Right atrium auricular region (tissue), 2 donors: ENCODE measurements around the gene RPN1. TPM values are rescaled to one million over a fixed set of nuclear protein-coding genes. Genes with fewer than 3 reads are reported as not detected.
A peak's percentile ranks its signal among the peaks of the same experiment; 100 is the strongest.

ENCODE experiments used
- DNase-seq: peaks from one replicate; pipeline ENCODE4 v3.0.0-alpha.2; 2019; ENCODE audit warnings: low spot score
- H3K27ac ChIP-seq, 2 donors: fragments of 200-600 bp; sonication (generic); 1 replicate in 1 of 2; 2 replicates in 1 of 2; pipeline ENCODE4 v1.5.1; 2016 to 2019
- H3K27me3 ChIP-seq, 2 donors: fragments of 200-600 bp; sonication (generic); one replicate each; pipeline versions ENCODE4 v1.5.1 to v1.6.0; 2017 to 2019
- H3K36me3 ChIP-seq: fragments of 200-600 bp; sonication (generic); one replicate; pipeline ENCODE4 v1.5.1; 2016
- H3K4me1 ChIP-seq, 2 donors: fragments of 200-600 bp; sonication (generic); one replicate each; pipeline versions ENCODE4 v1.5.1 to v1.6.0; 2017 to 2019
- H3K4me3 ChIP-seq, 2 donors: fragments of 200-600 bp; sonication (generic); 1 replicate in 1 of 2; 2 replicates in 1 of 2; pipeline ENCODE4 v1.5.1; 2017 to 2019; ENCODE audit warnings: mild to moderate bottlenecking in 1 of 2, moderate library complexity in 1 of 2
- H3K9me3 ChIP-seq, 2 donors: fragments of 200-600 bp; sonication (generic); one replicate each; pipeline ENCODE4 v1.5.1; 2019
- CTCF ChIP-seq, 2 donors: fragments of 200-600 bp; sonication (generic); IDR thresholded peaks; one replicate each; pipeline ENCODE4 v1.5.1; 2019; ENCODE audit warnings: antibody characterized with exemption in 2 of 2
- total RNA-seq, 2 donors: library from RNA; depleted of rRNA; stranded (reverse); fragments of >200 nt; gene quantifications; one replicate each; pipeline ENCODE4 v1.1.0, GENCODE V29; 2016

The RPN1 gene
- total RNA-seq, 2 donors from 2014 or later: 168 to 189 TPM

- Histone ChIP-seq H3K27me3 (no peaks in the 10 kb centered on the region), H3K4me1 (peaks cover 0 to 3% of the 10 kb centered on the region in 2 donors), H3K27ac (no peak overlapping the region), H3K9me3 (no peaks in the 10 kb centered on the region), H3K36me3 (no peaks in the 10 kb centered on the region), H3K4me3 (no peak overlapping the region)
- TF ChIP-seq CTCF (IDR thresholded peaks at IDR 0.05): no peak
- no peak for DNase-seq
Observed at GRCh38 chr3:128585974-128586373, 64.6 kb downstream of the RPN1 start.

- H3K9me3 ChIP-seq: no peaks in the 10 kb centered on the region
- no peak overlapping the region for H3K4me3 ChIP-seq
- DNase-seq: no peak
- no peak overlapping the region for H3K27ac ChIP-seq
- H3K27me3 ChIP-seq: no peaks in the 10 kb centered on the region
- H3K4me1 ChIP-seq: peaks cover 0 to 3% of the 10 kb centered on the region in 2 donors
- no peaks in the 10 kb centered on the region for H3K36me3 ChIP-seq
- TF ChIP-seq CTCF (IDR thresholded peaks at IDR 0.05): no peak
Observed at GRCh38 chr3:128585189-128585588, 65.4 kb downstream of the RPN1 start.

- no peaks in the 10 kb centered on the region for H3K27me3 ChIP-seq
Observed at GRCh38 chr3:128584412-128585020, 66.1 kb downstream of the RPN1 start.

GRCh38 chr3:128581566-128581965, 69.1 kb downstream of the RPN1 start:
- DNase-seq: no peak
- Histone ChIP-seq H3K27me3 (no peaks in the 10 kb centered on the region), H3K36me3 (no peaks in the 10 kb centered on the region), H3K4me1 (peaks cover 0 to 3% of the 10 kb centered on the region in 2 donors), H3K4me3 (no peak overlapping the region), H3K9me3 (peaks cover 0 to 5% of the 10 kb centered on the region in 2 donors), H3K27ac (no peak overlapping the region)
- no peak for TF ChIP-seq CTCF (IDR thresholded peaks at IDR 0.05)

More at GRCh38 chr3:128584412-128585020, 66.1 kb downstream of the RPN1 start:
- peaks cover 0 to 5% of the 10 kb centered on the region in 2 donors for H3K9me3 ChIP-seq
- peak; percentile 32 to 76 for TF ChIP-seq CTCF (IDR thresholded peaks at IDR 0.05)
- H3K4me1 ChIP-seq: peaks cover 0 to 3% of the 10 kb centered on the region in 2 donors
- peak; percentile 63 for DNase-seq
- no peak overlapping the region for H3K4me3 ChIP-seq
- no peaks in the 10 kb centered on the region for H3K36me3 ChIP-seq
- H3K27ac ChIP-seq: no peak overlapping the region

- Histone ChIP-seq H3K27ac (no peak overlapping the region), H3K27me3 (no peaks in the 10 kb centered on the region), H3K9me3 (peaks cover 0 to 5% of the 10 kb centered on the region in 2 donors), H3K4me1 (peaks cover 0 to 14% of the 10 kb centered on the region in 2 donors), H3K4me3 (no peak overlapping the region), H3K36me3 (no peaks in the 10 kb centered on the region)
- no peak for DNase-seq
- TF ChIP-seq CTCF (IDR thresholded peaks at IDR 0.05): no peak
Observed at GRCh38 chr3:128579927-128580326, 70.7 kb downstream of the RPN1 start.

GRCh38 chr3:128578346-128578745, 72.3 kb downstream of the RPN1 start:
- no peaks in the 10 kb centered on the region for H3K36me3 ChIP-seq
- no peak overlapping the region for H3K27ac ChIP-seq
- no peaks in the 10 kb centered on the region for H3K27me3 ChIP-seq
- H3K4me1 ChIP-seq: peaks cover 0 to 16% of the 10 kb centered on the region in 2 donors
- peaks cover 0 to 5% of the 10 kb centered on the region in 2 donors for H3K9me3 ChIP-seq
- H3K4me3 ChIP-seq: no peak overlapping the region
- TF ChIP-seq CTCF (IDR thresholded peaks at IDR 0.05): no peak
- no peak for DNase-seq
